ENCODE data around the gene BUD13. TPM values are rescaled to one million over a fixed set of nuclear protein-coding genes. Genes with fewer than 3 reads are reported as not detected.

Gene BUD13
- total RNA-seq, result 13.1 and 15.2 TPM in 2 replicates
- long read RNA-seq, transcript BUD13-201 (10 exons, 2,196 nt), result major isoform, 60 of 77 reads
- long read RNA-seq, partial matches to known transcripts, result 13 of 77 reads
- long read RNA-seq, other reads (novel, unspliced or antisense), result 4 of 77 reads

GRCh38 chr11:116772443-116773202 lies at the start of gene BUD13:
Gene BUD13, minus strand, starts transcription at chr11:116772987. Its CDS starts 23 bp downstream, at chr11:116772964.
- DNase-seq (ENCODE audit: extremely low spot score, unreplicated experiment), result peak; percentile 94
- peaks cover 23% of the 10 kb centered on the region for H3K4me1 Mint-ChIP-seq (ENCODE audit: unreplicated experiment)
- no peak for TF ChIP-seq CTCF (IDR thresholded peaks at IDR 0.05)
- H3K9me3 Mint-ChIP-seq (ENCODE audit: unreplicated experiment), result no peaks in the 10 kb centered on the region
- peaks cover 8% of the 10 kb centered on the region for H3K36me3 Mint-ChIP-seq (ENCODE audit: unreplicated experiment)
- H3K27ac Mint-ChIP-seq (ENCODE audit: unreplicated experiment), result peak within 1 kb of the TSS; percentile 98
- no peaks in the 10 kb centered on the region for H3K27me3 Mint-ChIP-seq (ENCODE audit: unreplicated experiment)
- H3K4me3 Mint-ChIP-seq (ENCODE audit: unreplicated experiment), result peak within 1 kb of the TSS; percentile 95

- no peak for TF ChIP-seq CTCF (IDR thresholded peaks at IDR 0.05)
- H3K27me3 Mint-ChIP-seq (ENCODE audit: unreplicated experiment), result peaks cover 2% of the 10 kb centered on the region
- H3K9me3 Mint-ChIP-seq (ENCODE audit: unreplicated experiment), result no peaks in the 10 kb centered on the region
- DNase-seq (ENCODE audit: extremely low spot score, unreplicated experiment), result no peak
- H3K27ac Mint-ChIP-seq (ENCODE audit: unreplicated experiment), result no peak overlapping the region
- no peaks in the 10 kb centered on the region for H3K36me3 Mint-ChIP-seq (ENCODE audit: unreplicated experiment)
- no peaks in the 10 kb centered on the region for H3K4me1 Mint-ChIP-seq (ENCODE audit: unreplicated experiment)
- H3K4me3 Mint-ChIP-seq (ENCODE audit: unreplicated experiment), result no peak overlapping the region
Observed at GRCh38 chr11:116822575-116822974, 49.8 kb upstream of the BUD13 start.

GRCh38 chr11:116821050-116821918 lies 48.5 kb upstream of the BUD13 start:
- Mint-ChIP-seq H3K36me3 (ENCODE audit: unreplicated experiment) (no peaks in the 10 kb centered on the region), H3K9me3 (ENCODE audit: unreplicated experiment) (no peaks in the 10 kb centered on the region), H3K4me1 (ENCODE audit: unreplicated experiment) (no peaks in the 10 kb centered on the region), H3K4me3 (ENCODE audit: unreplicated experiment) (no peak overlapping the region), H3K27ac (ENCODE audit: unreplicated experiment) (no peak overlapping the region), H3K27me3 (ENCODE audit: unreplicated experiment) (peaks cover 2% of the 10 kb centered on the region)
- TF ChIP-seq CTCF (IDR thresholded peaks at IDR 0.05), result no peak
- no peak for DNase-seq (ENCODE audit: extremely low spot score, unreplicated experiment)

GRCh38 chr11:116819049-116819448 lies 46.3 kb upstream of the BUD13 start:
- Mint-ChIP-seq H3K27me3 (ENCODE audit: unreplicated experiment) (peaks cover 2% of the 10 kb centered on the region), H3K36me3 (ENCODE audit: unreplicated experiment) (no peaks in the 10 kb centered on the region), H3K27ac (ENCODE audit: unreplicated experiment) (no peak overlapping the region), H3K9me3 (ENCODE audit: unreplicated experiment) (no peaks in the 10 kb centered on the region), H3K4me3 (ENCODE audit: unreplicated experiment) (no peak overlapping the region), H3K4me1 (ENCODE audit: unreplicated experiment) (no peaks in the 10 kb centered on the region)
- no peak for TF ChIP-seq CTCF (IDR thresholded peaks at IDR 0.05)
- no peak for DNase-seq (ENCODE audit: extremely low spot score, unreplicated experiment)

GRCh38 chr11:116814502-116814901 lies 41.7 kb upstream of the BUD13 start:
- peaks cover 3% of the 10 kb centered on the region for H3K9me3 Mint-ChIP-seq (ENCODE audit: unreplicated experiment)
- DNase-seq (ENCODE audit: extremely low spot score, unreplicated experiment), result no peak
- no peaks in the 10 kb centered on the region for H3K36me3 Mint-ChIP-seq (ENCODE audit: unreplicated experiment)
- H3K4me1 Mint-ChIP-seq (ENCODE audit: unreplicated experiment), result no peaks in the 10 kb centered on the region
- TF ChIP-seq CTCF (IDR thresholded peaks at IDR 0.05), result no peak
- H3K27me3 Mint-ChIP-seq (ENCODE audit: unreplicated experiment), result peaks cover 22% of the 10 kb centered on the region
- H3K27ac Mint-ChIP-seq (ENCODE audit: unreplicated experiment), result no peak overlapping the region
- H3K4me3 Mint-ChIP-seq (ENCODE audit: unreplicated experiment), result no peak overlapping the region
